DMS153 (cell line): Measurements from ENCODE around the gene SCNN1A.
A peak's percentile ranks its signal among the peaks of the same experiment; 100 is the strongest.

Experiments
- DNase-seq: peaks from one replicate; lab custom pipeline; 2025; lab: John Stamatoyannopoulos, UW

The SCNN1A gene

GRCh38 chr12:6368906-6369525 is 6.3 kb downstream of the SCNN1A start:
- DNase-seq, result no peak

GRCh38 chr12:6367969-6368892 is 7.1 kb downstream of the SCNN1A start:
- no peak for DNase-seq

- DNase-seq, result no peak
Observed at GRCh38 chr12:6367065-6367968, 8.0 kb downstream of the SCNN1A start.

DNA sequence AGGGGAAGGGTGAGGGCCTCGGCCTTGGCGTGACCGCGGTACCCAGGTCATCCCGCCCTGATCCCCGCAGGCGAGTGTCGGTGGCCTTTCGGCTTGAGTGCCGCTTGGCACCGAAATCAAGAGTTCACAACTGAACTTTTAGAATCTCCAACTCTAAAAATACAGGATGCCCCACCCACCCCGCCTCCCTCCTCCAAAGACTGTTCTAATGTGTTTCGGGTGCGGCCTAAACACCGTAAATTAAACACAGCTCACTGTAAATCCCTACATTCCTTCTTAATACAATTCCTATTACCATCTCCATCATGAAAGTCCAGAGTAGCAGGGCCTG is 11.4 kb downstream of the SCNN1A start:
- no peak for DNase-seq

DNA sequence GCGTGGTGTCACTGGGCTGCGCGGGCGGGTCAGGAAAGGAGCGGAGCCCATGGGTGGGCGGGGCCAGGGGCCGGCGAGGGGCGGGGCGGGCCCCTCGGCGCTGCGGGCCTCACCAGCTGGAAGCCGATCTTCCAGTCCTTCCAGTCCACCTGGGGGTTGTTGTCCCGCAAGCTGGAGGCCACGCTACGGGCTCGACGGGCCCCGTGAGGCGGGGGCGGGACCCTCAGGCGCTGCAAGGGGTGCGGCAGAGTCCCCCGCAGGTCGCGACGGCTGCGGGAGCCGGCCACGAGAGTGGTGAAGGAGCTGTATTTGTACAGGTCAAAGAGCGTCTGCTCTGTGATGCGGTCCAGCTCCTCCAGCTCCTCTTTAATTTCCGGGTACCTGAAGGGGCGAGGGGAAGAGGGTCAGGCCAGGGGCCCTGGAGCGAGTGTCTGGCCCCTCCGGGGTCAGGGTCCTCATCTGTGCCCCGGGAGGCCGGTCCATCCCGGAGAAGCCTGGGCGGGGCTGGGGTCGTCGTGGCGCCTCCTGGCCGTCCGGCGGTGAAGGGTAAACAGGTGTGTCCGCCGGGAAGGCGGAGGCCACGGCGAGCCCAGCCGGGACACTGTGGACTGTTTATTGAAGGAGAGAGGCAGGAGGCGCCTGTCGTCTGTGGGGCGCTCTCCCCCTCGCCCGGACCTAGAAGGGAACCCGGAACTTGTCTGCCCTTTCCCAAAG is 11.9 kb downstream of the SCNN1A start:
- DNase-seq, result peak; percentile 46

DNA sequence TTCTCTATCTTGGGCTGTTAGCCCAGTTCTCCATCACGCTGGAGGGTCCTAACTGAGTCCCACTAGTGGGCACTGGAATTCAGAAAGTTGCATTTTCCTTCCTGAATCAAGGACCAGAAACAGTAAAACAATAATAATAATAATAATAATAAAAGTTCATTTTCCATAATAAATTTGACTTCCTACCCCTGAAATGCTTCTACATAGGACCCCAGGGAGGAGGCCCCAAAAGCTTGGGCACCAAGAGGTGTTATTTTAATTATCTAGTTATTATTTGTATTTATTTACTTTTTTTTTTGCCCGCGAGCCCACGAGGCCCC is 12.4 kb downstream of the SCNN1A start:
- no peak for DNase-seq

- no peak for DNase-seq
Observed at GRCh38 chr12:6362403-6362802, 13.0 kb downstream of the SCNN1A start.

GRCh38 chr12:6361834-6362233 is 13.5 kb downstream of the SCNN1A start:
- no peak for DNase-seq

GRCh38 chr12:6360578-6361490 is 14.5 kb downstream of the SCNN1A start:
- DNase-seq, result no peak

- DNase-seq, result no peak
Observed at GRCh38 chr12:6360080-6360571, 15.2 kb downstream of the SCNN1A start.

- no peak for DNase-seq
Observed at GRCh38 chr12:6358881-6359280, 16.5 kb downstream of the SCNN1A start.

- no peak for DNase-seq
Observed at GRCh38 chr12:6356374-6356820, 19.0 kb downstream of the SCNN1A start.

GRCh38 chr12:6355491-6356373 is 19.6 kb downstream of the SCNN1A start:
- DNase-seq, result no peak

- DNase-seq, result no peak
Observed at GRCh38 chr12:6354495-6355393, 20.6 kb downstream of the SCNN1A start.

DNA sequence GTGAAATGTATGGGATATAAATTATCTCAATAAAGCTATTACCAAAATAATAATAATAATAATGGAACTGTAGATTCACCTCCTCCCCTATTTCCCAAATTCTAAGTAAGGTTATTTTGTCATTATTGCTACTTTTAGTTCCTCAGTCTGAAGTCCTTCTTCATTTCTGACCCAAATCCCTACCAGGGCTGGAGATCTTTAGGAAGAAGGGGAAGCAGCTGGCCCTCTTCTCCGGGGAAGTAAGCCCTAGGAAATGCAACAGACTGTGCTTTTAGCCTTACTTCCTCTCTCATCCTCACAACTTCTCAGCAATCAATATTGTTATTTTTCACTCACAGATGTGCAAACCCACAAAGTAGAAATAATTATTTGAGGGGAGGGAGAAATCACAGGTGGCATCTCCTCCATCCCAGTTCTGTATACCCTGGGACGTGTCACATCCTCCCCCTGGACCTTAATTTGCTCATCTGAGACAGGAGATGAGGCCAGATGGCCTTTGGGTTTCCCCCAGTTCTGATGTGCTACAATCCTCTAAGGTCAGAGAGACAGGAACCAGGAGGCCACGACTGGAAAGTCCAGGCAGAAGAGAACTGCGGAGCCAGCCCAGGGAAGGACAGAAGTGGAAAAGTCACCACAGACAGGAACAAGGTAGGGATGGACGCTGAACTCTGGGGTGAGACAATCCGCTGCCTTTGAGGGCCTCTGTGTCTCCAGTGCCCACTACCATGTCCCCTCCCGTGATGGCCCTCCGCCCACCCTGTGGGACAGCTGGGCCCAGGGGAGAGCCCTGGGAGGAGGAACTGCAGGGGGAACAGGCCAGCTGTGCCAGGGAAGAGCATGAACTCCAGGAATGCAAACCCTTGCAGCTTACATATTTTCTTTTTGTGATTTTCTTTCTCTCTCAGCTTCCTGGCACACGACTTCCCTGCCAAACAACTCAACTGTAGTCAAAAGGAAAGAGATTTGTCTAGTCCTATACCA is 22.9 kb downstream of the SCNN1A start:
- no peak for DNase-seq

- DNase-seq, result no peak
Observed at GRCh38 chr12:6351622-6352021, 23.7 kb downstream of the SCNN1A start.
